GM18498 (cell line): ENCODE measurements around the gene CAMK2D.
"Not testable (repeated sequence)": the region's sequence is repeated elsewhere in the genome, so short reads cannot be mapped to it uniquely, and the experiment has no call there.

ENCODE experiments used
- ATAC-seq: cut with Tn5 transposase; IDR thresholded peaks from one replicate; pipeline ENCODE4 v1.9.1; 2021; ENCODE audit warnings: mild to moderate bottlenecking, moderate library complexity; ENCODE audit not compliant: unreplicated experiment

CAMK2D gene

DNA sequence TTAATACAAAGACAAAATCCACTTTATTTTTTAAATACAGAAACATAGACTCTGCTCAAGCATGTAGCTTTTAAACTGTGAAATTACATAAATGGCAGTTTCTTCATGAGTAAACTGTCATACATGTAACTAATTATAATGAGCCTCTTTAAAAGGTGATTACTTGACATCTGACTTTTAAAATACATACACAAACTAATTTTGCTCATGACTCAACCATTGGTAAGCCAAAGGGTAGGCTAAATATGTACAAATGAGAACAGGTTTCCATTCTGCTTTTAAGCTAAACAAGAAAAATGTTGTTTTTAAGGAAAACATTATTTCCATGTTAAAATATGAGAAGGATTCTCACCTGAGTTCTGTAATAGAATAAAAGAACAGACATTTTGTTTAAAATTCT is 27.9 kb downstream of the CAMK2D start:
- no peak for ATAC-seq

- ATAC-seq = no peak
Observed at GRCh38 chr4:113732967-113733527, 28.5 kb downstream of the CAMK2D start.

GRCh38 chr4:113730467-113731216 is 30.9 kb downstream of the CAMK2D start:
- no peak for ATAC-seq

GRCh38 chr4:113727802-113728201 is 33.7 kb downstream of the CAMK2D start:
- no peak for ATAC-seq

- no peak for ATAC-seq
Observed at GRCh38 chr4:113725963-113726362, 35.6 kb downstream of the CAMK2D start.

DNA sequence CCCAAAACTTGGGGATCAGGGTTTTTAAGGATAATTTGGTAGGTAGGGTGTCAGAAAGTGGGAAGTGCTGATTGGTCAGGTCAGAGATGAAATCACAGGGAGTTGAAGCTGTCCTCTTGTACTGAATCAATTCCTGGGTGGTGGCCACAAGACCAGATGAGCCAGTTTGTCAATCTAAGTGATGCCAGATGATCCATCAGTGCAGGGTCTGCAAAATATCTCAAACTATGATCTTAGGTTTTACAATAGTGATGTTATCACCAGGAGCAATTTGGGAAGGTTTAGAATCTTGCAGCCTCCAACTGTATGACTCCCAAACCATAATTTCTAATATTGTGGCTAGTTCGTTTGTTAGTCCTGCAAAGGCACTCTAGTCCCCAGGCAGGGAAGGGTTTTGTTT is 43.3 kb downstream of the CAMK2D start:
- ATAC-seq = no peak

GRCh38 chr4:113711883-113712662 is 49.5 kb downstream of the CAMK2D start:
- no peak for ATAC-seq

GRCh38 chr4:113708250-113708649 is 53.3 kb downstream of the CAMK2D start:
- ATAC-seq = peak; percentile 82

GRCh38 chr4:113707048-113707447 is 54.5 kb downstream of the CAMK2D start:
- ATAC-seq = no peak

DNA sequence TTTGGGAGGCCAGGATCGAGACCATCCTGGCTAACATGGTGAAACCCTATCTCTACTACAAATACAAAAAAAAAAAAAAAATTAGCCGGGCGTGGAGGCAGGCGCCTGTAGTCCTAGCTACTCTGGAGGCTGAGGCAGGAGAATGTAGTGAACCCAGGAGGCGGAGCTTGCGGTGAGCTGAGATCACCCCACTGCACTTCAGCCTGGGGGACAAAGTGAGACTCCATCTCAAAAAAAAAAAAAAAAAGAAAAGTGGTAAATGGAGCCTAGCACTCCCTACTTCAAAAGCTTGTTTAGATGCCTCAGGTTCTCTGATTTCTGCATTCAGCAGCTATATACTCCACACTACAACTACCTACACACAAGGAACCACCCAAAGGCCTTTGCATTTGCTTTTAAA is 56.4 kb downstream of the CAMK2D start:
- ATAC-seq = not testable (repeated sequence)

GRCh38 chr4:113702596-113702995 is 58.9 kb downstream of the CAMK2D start:
- ATAC-seq = not testable (repeated sequence)

GRCh38 chr4:113701169-113701568 is 60.4 kb downstream of the CAMK2D start:
- no peak for ATAC-seq

DNA sequence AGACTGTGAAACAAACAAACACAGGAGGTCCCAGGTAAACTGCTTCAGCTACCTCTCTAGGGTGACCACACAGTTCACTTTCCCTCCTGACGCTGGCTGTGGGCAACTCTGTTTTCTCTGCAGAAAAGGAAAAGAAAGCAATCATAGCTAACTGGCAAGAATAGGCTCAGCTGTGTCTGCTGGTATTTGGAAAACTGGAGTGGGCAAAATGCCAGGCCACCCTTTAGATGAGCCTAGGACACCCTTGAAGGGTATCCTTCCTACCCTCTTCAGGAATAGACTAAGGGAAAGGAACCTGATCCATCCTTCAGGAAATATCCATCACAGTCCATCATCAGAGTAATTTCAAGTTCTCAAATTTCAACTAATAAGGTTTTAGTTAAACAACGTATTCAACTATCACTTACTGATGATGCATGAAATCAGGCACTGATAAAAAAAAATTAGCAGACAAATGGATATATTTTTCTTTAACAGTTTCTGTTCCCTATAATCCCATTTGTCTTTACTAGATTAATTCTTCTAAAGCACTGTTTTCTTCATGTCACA is 60.9 kb downstream of the CAMK2D start:
- no peak for ATAC-seq

- no peak for ATAC-seq
Observed at GRCh38 chr4:113699772-113700171, 61.8 kb downstream of the CAMK2D start.

GRCh38 chr4:113697429-113697828 is 64.1 kb downstream of the CAMK2D start:
- ATAC-seq = no peak

DNA sequence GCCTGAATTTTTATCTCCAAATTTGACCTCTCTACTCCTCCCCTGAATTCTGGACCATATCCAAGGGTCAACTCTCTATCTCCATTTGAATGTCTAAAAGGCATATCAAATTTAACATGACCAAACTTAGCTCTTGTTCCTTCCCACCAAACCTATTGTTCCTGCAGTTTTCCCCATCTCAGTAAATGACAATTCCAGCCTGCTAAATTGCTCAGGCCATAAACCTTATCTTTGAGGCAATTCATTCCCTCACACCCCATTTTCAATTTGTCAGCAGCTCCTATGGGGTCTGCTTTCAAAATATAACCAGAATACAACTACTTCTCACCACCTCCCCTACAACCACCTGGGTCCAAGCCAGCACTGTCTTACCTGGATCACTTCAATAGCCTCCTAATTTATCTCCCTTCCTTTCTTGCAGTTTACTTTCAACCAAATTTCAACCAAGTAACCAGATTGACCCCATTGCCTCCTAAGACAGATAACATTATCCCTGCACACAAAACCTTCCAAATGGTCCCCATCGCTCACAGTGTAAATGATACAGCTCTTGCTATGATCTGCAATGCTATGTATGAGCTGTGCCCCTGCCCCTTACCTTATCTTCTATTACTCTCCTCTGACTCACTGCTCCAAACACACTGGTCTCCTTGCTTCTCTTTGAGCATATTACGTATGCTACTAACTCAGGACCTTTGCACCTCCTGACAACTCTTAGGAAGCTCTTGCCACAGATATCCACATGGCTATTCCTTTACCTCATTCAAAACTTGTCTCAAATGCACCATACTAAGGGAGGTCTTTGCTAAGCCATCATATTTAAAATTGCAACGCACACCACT is 66.0 kb downstream of the CAMK2D start:
- ATAC-seq = no peak

GRCh38 chr4:113694008-113694407 is 67.5 kb downstream of the CAMK2D start:
- no peak for ATAC-seq

DNA sequence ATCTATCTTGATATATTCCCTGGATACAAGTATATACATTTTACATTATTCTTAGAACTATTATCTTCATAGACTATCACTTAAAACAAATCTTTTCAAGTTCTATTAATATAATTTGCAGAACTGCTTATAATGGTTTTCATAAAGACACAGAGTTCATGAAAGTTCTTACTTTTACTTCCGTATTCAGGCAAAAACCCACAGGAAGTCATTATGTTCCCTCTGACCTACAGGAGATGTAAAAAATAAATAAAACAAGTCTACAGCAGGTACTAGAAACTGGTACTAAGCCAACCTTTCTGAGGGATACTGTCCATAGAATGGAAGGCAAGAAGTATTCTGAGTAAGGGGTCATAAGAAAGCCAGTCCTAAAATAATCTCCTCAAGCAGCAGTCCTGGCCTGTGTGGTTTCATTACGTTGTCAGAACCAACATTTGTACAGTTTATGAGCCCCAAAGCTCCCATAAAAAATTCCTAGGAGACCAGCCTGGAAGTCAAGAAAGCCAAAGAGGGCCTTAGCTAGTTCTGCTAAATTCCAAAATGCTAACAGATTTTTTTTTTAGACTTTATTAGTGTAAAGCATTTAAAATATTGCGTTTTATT is 68.6 kb downstream of the CAMK2D start:
- ATAC-seq = peak; percentile 86

DNA sequence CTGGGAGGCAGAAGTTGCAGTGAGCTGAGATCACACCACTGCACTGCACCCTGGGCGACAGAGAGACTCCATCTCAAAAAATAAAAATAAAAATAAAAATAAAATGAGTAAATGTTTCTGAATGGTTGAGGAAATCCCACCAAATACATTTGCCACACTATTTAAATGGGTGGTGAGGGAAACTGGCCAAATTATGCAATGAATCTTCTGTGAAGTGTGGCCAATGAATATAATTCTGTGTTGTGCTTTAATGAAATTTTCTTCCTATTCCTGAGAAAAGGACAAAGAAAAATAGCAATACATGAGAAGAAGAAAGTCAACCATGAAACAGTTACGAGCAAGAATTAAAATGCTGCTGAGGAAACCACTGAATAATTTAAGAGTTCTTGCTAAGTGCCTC is 69.9 kb downstream of the CAMK2D start:
- ATAC-seq = no peak

DNA sequence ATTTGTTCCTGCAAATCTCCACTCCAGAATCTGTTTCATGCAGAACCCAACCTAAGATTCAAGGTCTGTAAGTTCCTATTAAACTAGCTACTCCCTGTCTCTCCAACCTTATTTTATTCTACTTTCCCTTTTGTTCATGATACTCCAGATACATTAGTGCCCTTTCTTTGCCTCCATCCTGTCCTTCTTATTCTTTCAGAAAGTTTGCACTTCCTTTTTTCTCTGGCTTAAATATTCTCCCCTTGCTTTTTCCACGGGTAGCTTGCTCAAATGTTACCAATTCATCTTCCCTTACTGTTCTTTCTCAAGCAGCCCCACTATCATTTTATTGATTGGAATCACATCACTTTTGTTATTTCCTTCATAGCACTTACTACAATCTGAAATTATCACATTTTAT is 72.1 kb downstream of the CAMK2D start:
- no peak for ATAC-seq
